GM20431 (cell line): Measurements from ENCODE around the gene ZCCHC2.

Experiments
- in situ Hi-C: fragments of 300-500 bp; cut with MseI, MboI; formaldehyde crosslinking; loops from one replicate; pipeline ENCODE4 v1.15.0; 2020; ENCODE audit warnings: low sequenced_read_pairs; ENCODE audit not compliant: unreplicated experiment

The ZCCHC2 gene

DNA sequence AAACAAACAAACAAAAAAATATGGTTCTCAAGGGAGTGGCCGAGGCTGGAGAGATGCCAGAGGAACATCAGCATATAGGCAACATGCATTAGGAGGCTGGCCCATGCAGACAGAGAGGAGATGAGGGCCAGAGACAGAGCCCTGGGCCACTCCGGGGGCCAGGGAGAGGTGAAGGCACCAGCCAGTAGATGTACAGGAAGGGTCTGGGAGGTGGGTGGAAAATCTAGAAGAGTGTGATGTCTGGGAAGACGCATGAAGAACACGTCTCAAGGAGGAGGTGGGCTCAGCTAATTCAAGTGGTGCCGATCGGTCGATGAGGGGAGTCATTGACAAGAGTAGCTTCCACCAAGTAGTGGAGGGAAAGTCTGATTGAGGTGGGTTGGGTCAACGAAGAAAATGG, 79.9 kb downstream of the ZCCHC2 start:
- in situ Hi-C loops: no loop called here

DNA sequence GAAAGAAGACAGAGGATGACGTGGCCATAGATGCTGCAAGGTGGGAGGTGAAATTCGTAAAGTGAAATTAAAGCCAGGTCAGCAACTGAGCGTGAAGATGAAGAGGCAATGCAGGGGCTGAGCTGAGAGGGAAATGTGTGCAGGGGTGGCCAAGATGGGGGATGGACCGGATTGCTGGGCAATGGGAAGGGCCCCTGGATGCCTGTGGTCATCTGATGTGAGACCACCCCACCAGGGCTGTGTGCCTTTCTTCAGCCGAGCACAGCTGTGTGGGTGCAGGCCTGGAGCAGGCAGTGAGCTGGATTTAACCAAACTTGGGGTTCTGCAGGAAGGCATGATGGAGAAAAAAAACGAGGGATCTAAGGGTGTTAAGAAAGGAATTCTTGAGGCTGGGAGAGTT, 80.4 kb downstream of the ZCCHC2 start:
- in situ Hi-C loops: no loop called here

DNA sequence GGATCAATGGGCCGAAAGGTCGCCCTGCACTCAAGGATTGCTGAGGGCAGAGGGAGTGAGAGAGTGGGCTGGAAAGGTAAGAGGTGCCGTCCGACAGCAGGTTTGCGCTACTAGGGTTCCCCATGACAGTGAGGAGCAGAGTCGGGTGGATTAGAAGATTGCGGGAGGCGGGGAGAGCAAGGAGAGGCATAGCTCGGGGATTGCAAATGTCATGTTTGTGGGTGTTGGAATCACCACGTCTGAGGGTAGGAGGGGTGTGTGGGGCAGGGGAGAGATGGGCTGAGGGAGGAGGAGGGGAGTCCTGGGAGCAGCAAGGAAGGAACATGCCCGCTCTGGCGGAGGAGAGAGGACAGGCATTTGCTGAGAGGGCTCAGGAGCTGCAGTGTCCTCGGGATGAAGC, 81.2 kb downstream of the ZCCHC2 start:
- in situ Hi-C loops: no loop called here

- in situ Hi-C loops: no loop called here
Observed at GRCh38 chr18:62605685-62606084, 82.9 kb downstream of the ZCCHC2 start.

GRCh38 chr18:62606106-62606505, 83.3 kb downstream of the ZCCHC2 start:
- in situ Hi-C loops: no loop called here

GRCh38 chr18:62607302-62607701, 84.5 kb downstream of the ZCCHC2 start:
- in situ Hi-C loops: no loop called here

DNA sequence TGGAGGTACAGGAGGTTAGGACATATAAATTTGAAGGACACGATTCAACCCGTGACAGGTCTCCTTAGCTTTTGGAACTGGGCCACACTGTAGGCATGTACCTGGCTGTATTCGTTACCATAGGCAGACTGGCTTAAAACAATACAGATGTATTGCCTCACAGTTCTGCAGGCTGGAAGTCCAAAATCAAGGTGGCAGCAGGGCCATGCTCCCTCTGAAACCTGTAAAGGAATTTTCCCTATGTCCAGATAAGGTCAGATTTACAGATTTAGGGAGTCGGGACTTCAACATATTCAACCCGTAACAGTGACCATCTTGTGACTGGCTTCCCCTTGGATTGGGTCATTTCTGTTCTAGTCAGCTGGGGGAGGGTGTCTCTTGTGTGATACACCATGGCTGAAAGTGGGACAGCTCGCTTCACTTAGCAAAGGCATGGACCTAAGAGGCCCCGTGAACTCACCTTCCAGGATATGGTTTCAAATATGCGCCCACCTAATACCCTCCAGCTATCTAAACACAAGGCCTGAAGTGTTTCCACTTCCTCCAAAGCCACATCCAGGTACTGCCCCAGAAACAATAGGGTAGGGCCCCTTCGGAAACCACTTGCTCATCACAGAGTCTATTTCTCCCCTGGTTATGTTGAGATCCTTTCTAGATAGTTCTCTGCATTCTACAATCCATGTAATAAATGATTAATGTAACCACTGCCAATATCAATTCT, 85.0 kb downstream of the ZCCHC2 start:
- in situ Hi-C loops: no loop called here

DNA sequence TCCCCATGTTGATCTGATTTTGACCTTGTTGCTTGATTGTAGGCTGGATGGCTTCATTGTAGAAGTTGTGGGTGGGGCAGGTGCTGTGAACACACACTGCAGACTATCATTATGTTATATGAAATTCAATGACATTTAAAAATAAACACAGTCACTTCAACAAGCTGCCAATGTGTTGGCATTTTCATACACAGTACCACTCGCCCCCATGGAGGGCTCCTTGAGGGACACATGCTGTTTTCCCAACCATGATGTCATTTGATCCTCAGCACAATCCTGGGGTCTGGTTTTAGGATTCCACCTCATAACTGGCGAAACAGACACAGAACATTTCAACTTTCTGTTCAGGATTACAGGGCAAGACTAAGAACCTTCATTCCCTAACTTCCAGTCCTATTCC, 86.9 kb downstream of the ZCCHC2 start:
- in situ Hi-C loops: no loop called here

- in situ Hi-C loops: no loop called here
Observed at GRCh38 chr18:62610351-62610700, 87.5 kb downstream of the ZCCHC2 start.

DNA sequence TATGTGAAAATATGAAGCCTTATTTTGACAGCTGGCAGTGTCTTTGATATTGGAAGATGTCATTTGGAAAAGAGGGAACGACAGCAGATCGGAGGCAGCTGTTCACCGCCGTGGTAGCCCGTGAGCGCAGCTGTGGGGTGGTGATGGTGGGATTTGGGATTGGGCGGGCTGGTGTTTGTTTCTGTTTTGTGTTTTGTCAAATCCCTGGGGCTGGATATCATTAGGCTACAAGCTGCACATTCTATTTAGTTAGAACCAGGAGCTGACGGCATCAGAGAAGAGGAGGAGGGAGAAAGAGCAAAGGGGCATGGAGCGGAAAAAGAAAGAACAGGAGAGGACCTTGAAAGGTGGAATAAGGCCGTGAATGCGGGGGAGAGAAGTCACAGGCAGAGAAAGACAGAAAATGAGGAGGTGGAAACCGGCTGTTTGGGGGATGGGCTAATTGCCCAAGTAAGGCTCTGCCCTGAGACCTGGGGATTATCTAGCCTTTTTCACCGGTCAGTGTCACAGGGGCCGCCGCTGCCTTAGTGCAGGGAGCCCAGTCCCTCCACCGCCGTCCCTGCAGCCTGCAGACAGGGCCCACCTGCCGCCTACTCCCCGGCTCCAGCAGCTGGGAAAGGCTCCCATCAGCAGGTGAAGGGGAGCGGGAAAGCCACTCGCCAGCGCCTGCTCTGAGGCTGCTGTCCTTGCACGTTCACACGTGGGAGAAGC, 88.0 kb downstream of the ZCCHC2 start:
- in situ Hi-C loops: no loop called here

DNA sequence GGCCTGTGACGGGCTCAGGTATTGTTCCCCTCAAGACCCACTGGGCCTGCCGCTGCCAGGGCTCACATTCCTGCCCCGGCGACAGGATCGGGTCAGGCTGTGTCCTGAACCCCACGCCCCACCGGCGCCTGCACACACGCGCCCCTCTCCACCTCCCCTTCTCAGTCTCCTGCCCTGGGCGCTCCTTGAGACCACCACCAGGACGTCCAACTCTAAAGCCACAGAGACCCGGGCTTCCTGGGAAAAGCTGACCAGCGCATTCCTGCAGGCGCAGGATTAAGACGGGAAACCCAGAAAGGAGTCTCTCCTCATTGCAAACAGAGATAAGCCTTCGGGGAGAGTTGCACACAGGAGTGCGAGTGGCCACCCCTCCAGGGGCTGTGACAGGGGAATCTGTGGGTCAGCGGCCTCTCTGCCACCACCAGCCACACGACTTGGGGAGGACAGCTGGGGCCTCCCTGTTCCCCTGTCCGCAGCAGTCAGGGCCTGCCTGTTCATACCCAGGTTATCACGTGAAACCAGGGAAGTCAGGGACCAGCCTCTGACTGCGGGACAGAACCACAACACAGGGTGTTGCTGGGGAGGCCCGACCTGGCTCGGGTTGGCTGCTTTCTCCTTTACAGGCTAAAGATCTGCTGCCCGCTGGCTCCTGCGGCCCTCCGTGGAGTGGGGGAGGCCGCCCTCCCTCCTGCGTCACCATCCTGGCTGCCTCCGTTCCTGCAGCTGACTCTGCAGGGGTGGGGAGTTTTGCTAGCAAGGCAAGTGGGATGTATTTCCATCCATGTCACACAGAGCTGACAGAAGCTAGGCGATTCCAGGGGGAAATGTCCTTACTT, 88.8 kb downstream of the ZCCHC2 start:
- in situ Hi-C loops: no loop called here

GRCh38 chr18:62612289-62612645, 89.4 kb downstream of the ZCCHC2 start:
- in situ Hi-C loops: no loop called here

DNA sequence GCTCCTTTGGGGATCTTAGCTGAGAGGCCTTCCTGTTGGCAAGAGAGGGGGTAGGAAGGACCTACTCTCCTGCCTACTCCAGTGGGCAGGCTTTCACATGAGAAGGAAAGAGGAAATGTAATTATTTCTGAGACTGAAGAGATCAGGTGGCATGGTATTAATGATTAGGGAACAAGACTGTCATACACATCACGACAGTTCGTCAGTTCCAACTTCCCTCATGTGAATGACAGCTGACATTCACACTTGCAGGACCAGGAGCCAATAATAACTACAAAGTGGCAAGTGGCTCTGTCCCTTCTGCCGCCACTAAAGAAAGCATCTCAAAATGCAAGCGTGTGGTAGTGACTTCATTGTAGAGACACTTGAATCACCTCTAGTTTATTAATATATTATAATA, 90.0 kb downstream of the ZCCHC2 start:
- in situ Hi-C loops: no loop called here

DNA sequence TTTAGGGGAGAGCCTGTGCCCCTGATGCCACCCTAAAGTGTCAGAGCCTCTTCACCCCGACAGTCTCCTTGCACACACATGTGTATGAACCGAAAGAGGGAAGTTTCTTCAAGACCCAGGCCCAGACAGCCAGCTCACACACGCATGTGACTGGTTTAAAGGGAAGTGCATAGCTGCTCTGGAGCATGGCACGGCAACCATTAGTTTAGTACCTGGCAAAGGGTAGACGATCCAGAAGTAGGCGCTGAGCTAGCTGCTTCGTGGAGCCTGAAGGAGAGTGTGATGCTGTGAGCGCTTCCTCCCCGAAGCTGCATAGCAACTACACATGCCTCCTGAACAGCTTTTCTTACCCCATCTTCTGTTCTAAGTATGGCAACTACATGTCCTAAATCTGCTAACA, 91.7 kb downstream of the ZCCHC2 start:
- in situ Hi-C loops: no loop called here

GRCh38 chr18:62616331-62616805, 93.5 kb downstream of the ZCCHC2 start:
- in situ Hi-C loops: no loop called here

- in situ Hi-C loops: no loop called here
Observed at GRCh38 chr18:62617793-62618591, 95.2 kb downstream of the ZCCHC2 start.

DNA sequence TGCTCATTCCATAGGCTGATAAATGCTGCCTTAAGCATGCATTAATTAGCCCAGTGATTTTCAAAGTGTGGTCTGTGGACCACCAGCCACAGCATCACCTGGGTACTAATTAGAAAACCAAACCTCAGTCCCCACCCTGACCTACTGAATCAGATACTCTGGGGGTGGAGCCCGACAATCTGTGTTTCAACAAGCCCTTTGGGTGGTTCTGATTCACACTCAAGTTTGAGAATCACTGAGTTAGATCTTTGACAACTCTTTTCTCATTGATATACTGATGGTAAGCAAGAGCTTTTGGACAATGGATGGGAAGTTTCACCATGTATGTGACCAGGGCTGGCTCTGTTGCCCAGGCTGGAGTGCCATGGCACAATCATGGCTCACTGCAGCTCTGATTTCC, 95.9 kb downstream of the ZCCHC2 start:
- in situ Hi-C loops: no loop called here

- in situ Hi-C loops: no loop called here
Observed at GRCh38 chr18:62621546-62621945, 98.7 kb downstream of the ZCCHC2 start.

- in situ Hi-C loops: no loop called here
Observed at GRCh38 chr18:62625019-62625418, 102.2 kb downstream of the ZCCHC2 start.
